AG04450 (cell line): Measurements from ENCODE around the gene KIF17. TPM values are rescaled to one million over a fixed set of nuclear protein-coding genes. Genes with fewer than 3 reads are reported as not detected.
"Not testable (repeated sequence)": the region's sequence is repeated elsewhere in the genome, so short reads cannot be mapped to it uniquely, and the experiment has no call there.

Experiments used
- CTCF ChIA-PET: fragments of 300-600, 350-600 bp; formaldehyde crosslinking; extraction: SDS; loops from one replicate; lab custom pipeline; 2022; ENCODE audit warnings: antibody characterized with exemption, inconsistent platforms; lab: Charles Lee
- POLR2A ChIA-PET: fragments of 350-600 bp; formaldehyde crosslinking; extraction: SDS; loops from one replicate; lab custom pipeline; 2021; ENCODE audit warnings: antibody characterized with exemption, inconsistent platforms; lab: Yijun Ruan, JAX
- DNase-seq: peaks from one replicate; pipeline ENCODE4 v3.0.0-alpha.2; 2011; ENCODE audit warnings: low read depth, low spot score
- H3K27ac ChIP-seq: one replicate; pipeline ENCODE4 v1.5.1; 2012; ENCODE audit warnings: low read depth, low read length, control low read depth
- H3K27me3 ChIP-seq: one replicate; pipeline ENCODE4 v1.6.0; 2012; ENCODE audit warnings: low read length; ENCODE audit not compliant: control insufficient read depth, insufficient read depth
- H3K4me3 ChIP-seq: 2 replicates; pipeline ENCODE4 v1.5.1; 2011; ENCODE audit warnings: mild to moderate bottlenecking, low read depth, low read length, control low read depth
- H3K9me3 ChIP-seq: 2 replicates; pipeline ENCODE4 v1.5.1; 2012; ENCODE audit warnings: low read length; ENCODE audit not compliant: control insufficient read depth, insufficient read depth
- polyA plus RNA-seq: library from polyadenylated mRNA; depleted of rRNA; stranded (reverse); fragments of >200 nt; gene quantifications from 2 replicates; pipeline ENCODE4 v1.2.3, GENCODE V29; 2011
- TF ChIP-seq, protein P1 (sequence below): IDR thresholded peaks from 2 replicates; pipeline ENCODE4 v1.5.1; 2011; ENCODE audit warnings: low read depth, low read length, control low read depth, inconsistent platforms

Gene KIF17
- polyA plus RNA-seq, 1 experiment, result 2.8 TPM

- Histone ChIP-seq H3K27me3 (no peaks in the 10 kb centered on the region), H3K9me3 (no peaks in the 10 kb centered on the region), H3K4me3 (no peak overlapping the region), H3K27ac (no peak overlapping the region)
- TF ChIP-seq, protein P1, sequence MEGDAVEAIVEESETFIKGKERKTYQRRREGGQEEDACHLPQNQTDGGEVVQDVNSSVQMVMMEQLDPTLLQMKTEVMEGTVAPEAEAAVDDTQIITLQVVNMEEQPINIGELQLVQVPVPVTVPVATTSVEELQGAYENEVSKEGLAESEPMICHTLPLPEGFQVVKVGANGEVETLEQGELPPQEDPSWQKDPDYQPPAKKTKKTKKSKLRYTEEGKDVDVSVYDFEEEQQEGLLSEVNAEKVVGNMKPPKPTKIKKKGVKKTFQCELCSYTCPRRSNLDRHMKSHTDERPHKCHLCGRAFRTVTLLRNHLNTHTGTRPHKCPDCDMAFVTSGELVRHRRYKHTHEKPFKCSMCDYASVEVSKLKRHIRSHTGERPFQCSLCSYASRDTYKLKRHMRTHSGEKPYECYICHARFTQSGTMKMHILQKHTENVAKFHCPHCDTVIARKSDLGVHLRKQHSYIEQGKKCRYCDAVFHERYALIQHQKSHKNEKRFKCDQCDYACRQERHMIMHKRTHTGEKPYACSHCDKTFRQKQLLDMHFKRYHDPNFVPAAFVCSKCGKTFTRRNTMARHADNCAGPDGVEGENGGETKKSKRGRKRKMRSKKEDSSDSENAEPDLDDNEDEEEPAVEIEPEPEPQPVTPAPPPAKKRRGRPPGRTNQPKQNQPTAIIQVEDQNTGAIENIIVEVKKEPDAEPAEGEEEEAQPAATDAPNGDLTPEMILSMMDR, result no peak
- ChIA-PET CTCF (no interaction called here), POLR2A (no interaction called here)
- DNase-seq, result no peak
Observed at GRCh38 chr1:20681999-20682398, 35.8 kb downstream of the KIF17 start.

DNA sequence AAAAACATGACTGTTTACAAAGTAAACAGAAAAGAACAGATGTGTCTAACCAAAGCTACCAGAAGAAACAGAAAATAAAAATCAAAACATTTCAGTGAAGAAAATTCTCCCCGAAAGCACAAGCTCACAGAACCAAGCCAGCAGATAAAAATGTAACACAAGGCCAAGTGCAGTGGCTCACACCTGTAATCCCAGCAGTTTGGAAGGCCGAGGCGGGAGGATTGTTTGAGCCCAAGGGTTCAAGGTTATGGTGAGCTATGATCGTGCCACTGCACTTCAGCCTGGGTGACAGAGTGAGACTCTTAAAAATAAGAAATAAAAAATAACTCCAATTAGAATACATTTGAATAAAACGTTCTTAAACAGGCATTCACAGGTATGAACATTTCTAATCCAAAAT is 37.5 kb downstream of the KIF17 start:
- Histone ChIP-seq H3K27ac (no peak overlapping the region), H3K9me3 (no peaks in the 10 kb centered on the region), H3K4me3 (no peak overlapping the region), H3K27me3 (no peaks in the 10 kb centered on the region)
- TF ChIP-seq, protein P1, result no peak
- ChIA-PET CTCF (interaction anchor here (0.8 kb wide), 2 partner anchors 16 to 19 kb away, joined by 3 read pairs; no protein-coding TSS in a partner anchor), POLR2A (no interaction called here)
- DNase-seq, result no peak

DNA sequence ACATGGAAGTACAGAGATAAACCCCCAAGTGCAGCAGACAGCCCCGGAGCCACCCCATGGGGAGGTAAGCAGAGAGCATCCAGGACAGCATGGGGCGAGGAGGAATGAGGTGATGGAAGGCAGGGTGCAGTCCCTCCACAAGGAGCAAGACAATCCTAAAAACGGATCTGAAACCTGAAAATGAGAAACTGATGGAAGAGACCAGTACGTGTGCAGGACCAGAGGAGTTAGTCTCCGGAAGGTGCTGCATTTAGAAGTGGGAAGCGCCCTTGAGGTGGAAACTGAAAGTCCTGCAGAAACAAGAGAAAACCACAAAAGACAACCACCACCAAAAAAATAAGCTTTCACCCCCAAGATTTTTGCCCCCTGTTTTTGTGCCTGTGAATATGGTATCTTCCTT is 39.2 kb downstream of the KIF17 start:
- DNase-seq, result no peak
- TF ChIP-seq, protein P1, result no peak
- H3K27me3 ChIP-seq, result no peaks in the 10 kb centered on the region
- H3K4me3 ChIP-seq, result no peak overlapping the region
- no peaks in the 10 kb centered on the region for H3K9me3 ChIP-seq
- no peak overlapping the region for H3K27ac ChIP-seq
- CTCF ChIA-PET, result no interaction called here
- POLR2A ChIA-PET, result no interaction called here

GRCh38 chr1:20673626-20674025 is 44.2 kb downstream of the KIF17 start:
- POLR2A ChIA-PET, H3K4me3 ChIP-seq, H3K9me3 ChIP-seq, H3K27me3 ChIP-seq, H3K27ac ChIP-seq, DNase-seq: not testable (repeated sequence)
- CTCF ChIA-PET, result interaction anchor here (1.0 kb wide), 1 partner anchor 23 kb away, joined by 3 read pairs; no protein-coding TSS in a partner anchor

DNA sequence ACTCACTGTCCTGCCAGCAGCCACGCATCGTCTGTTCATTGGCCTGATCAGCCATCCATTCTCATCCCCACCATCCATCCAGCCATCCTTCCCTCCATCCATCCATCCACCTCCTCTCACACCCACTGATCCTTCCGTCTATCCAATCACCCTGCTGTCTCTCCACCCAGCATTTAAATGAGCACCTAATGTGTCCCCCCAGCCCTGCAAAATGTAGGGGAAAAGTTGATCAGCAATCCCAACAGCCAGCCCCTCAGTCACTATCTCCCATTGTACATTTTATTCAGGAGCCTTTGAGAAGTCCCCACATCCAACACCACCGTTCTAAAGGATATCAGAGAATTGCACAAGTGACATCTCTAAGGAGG is 45.6 kb downstream of the KIF17 start:
- TF ChIP-seq, protein P1, result no peak
- Histone ChIP-seq H3K27ac (no peak overlapping the region), H3K9me3 (no peaks in the 10 kb centered on the region), H3K4me3 (no peak overlapping the region), H3K27me3 (no peaks in the 10 kb centered on the region)
- ChIA-PET POLR2A (interaction anchor here (0.7 kb wide), 1 partner anchor 114 kb away, joined by 4 read pairs; the partner anchor contains the start of gene HP1BP3), CTCF (no interaction called here)
- no peak for DNase-seq

GRCh38 chr1:20670936-20671335 is 46.9 kb downstream of the KIF17 start:
- no peaks in the 10 kb centered on the region for H3K9me3 ChIP-seq
- no peaks in the 10 kb centered on the region for H3K27me3 ChIP-seq
- ChIA-PET CTCF (no interaction called here), POLR2A (no interaction called here)
- no peak for DNase-seq
- TF ChIP-seq, protein P1, result no peak
- no peak overlapping the region for H3K4me3 ChIP-seq
- H3K27ac ChIP-seq, result no peak overlapping the region
